SK-N-SH (cell line): ENCODE data around the gene PHAF1. TPM values are rescaled to one million over a fixed set of nuclear protein-coding genes. Genes with fewer than 3 reads are reported as not detected.

Source experiments
- CTCF ChIA-PET: fragments of 300-600, 350-600 bp; formaldehyde crosslinking; extraction: SDS; loops from one replicate; lab custom pipeline; 2021; lab: Yijun Ruan, JAX
- POLR2A ChIA-PET: fragments of 350-600 bp; sonication (Branson Sonifier 250); formaldehyde crosslinking; extraction: SDS; loops from one replicate; lab custom pipeline; 2020; ENCODE audit warnings: antibody characterized with exemption, inconsistent platforms; lab: Yijun Ruan, JAX
- DNase-seq: peaks from one replicate; pipeline ENCODE4 v3.0.0; 2012
- H2AFZ ChIP-seq: fragments of 200-600 bp; sonication (generic); 2 replicates; pipeline ENCODE4 v1.8.1; 2016; ENCODE audit warnings: antibody characterized with exemption, mild to moderate bottlenecking, low read depth
- H3F3A ChIP-seq: fragments of 200-600 bp; sonication (generic); replicated peaks from 2 replicates; pipeline ENCODE3; 2016; ENCODE audit warnings: antibody characterized with exemption, mild to moderate bottlenecking; ENCODE audit not compliant: insufficient read depth
- H3K27ac ChIP-seq, 2 experiments: fragments of 200-500 bp in 1 of 2; fragments of 200-600 bp in 1 of 2; sonication (Bioruptor generic) in 1 of 2; sonication (generic), shearing (Covaris generic) in 1 of 2; 2 replicates each; pipeline versions ENCODE4 v1.5.1 to v1.6.1; 2014 to 2016; ENCODE audit warnings: low read depth in 2 of 2, inconsistent platforms in 1 of 2, low read length in 1 of 2, mild to moderate bottlenecking in 1 of 2, mixed read lengths in 1 of 2
- H3K27me3 ChIP-seq: fragments of 200-600 bp; sonication (generic), shearing (Covaris generic); 2 replicates; pipeline ENCODE4 v1.6.1; 2016; ENCODE audit warnings: mixed run types; ENCODE audit not compliant: insufficient read depth
- H3K36me3 ChIP-seq, 2 experiments: fragments of 200-500 bp in 1 of 2; fragments of 200-600 bp in 1 of 2; sonication (Bioruptor generic) in 1 of 2; sonication (generic) in 1 of 2; replicated peaks in 1 of 2; 2 replicates each; pipeline versions ENCODE3 to v1.5.1; 2014 to 2016; ENCODE audit warnings: low read length in 1 of 2, mild to moderate bottlenecking in 1 of 2; ENCODE audit not compliant: insufficient read depth in 2 of 2, control insufficient read depth in 1 of 2
- H3K4me1 ChIP-seq, 2 experiments: fragments of 200-500 bp in 1 of 2; fragments of 200-600 bp in 1 of 2; sonication (Bioruptor generic) in 1 of 2; sonication (generic), shearing (Covaris generic) in 1 of 2; 2 replicates each; pipeline versions ENCODE4 v1.5.1 to v1.6.1; 2014 to 2016; ENCODE audit warnings: low read depth in 1 of 2, low read length in 1 of 2, mixed run types in 1 of 2; ENCODE audit not compliant: insufficient read depth in 2 of 2, control insufficient read depth in 1 of 2
- H3K4me2 ChIP-seq: fragments of 200-600 bp; sonication (generic), shearing (Covaris generic); 2 replicates; pipeline ENCODE4 v1.6.1; 2017; ENCODE audit warnings: mixed run types
- H3K4me3 ChIP-seq, 2 experiments: fragments of 200-500 bp in 1 of 2; fragments of 200-600 bp in 1 of 2; sonication (Bioruptor generic) in 1 of 2; sonication (generic), shearing (Covaris generic) in 1 of 2; 2 replicates each; pipeline versions ENCODE4 v1.5.1 to v1.8.1; 2014 to 2016; ENCODE audit warnings: low read depth in 2 of 2, inconsistent platforms in 1 of 2, low read length in 1 of 2, mild to moderate bottlenecking in 1 of 2, mixed read lengths in 1 of 2, moderate library complexity in 1 of 2
- H3K79me2 ChIP-seq: fragments of 200-600 bp; sonication (generic); 2 replicates; pipeline ENCODE4 v1.8.1; 2017; ENCODE audit warnings: mild to moderate bottlenecking; ENCODE audit not compliant: insufficient read depth
- H3K9ac ChIP-seq: fragments of 200-600 bp; sonication (generic); 2 replicates; pipeline ENCODE4 v1.6.1; 2017; ENCODE audit warnings: mixed run types
- H3K9me2 ChIP-seq: fragments of 200-600 bp; sonication (generic); 2 replicates; pipeline ENCODE4 v1.6.1; 2017; ENCODE audit warnings: mixed run types
- H3K9me3 ChIP-seq: fragments of 200-600 bp; sonication (generic); 2 replicates; pipeline ENCODE4 v1.6.1; 2017; ENCODE audit warnings: mixed run types, mild to moderate bottlenecking, moderate library complexity
- H4K20me1 ChIP-seq: fragments of 200-600 bp; sonication (generic); 2 replicates; pipeline ENCODE4 v1.6.1; 2017; ENCODE audit warnings: mild to moderate bottlenecking, mixed run types; ENCODE audit not compliant: insufficient read depth
- GATA2 ChIP-seq: sonication (generic); formaldehyde crosslinking; IDR thresholded peaks from 2 replicates; pipeline ENCODE4 v1.5.0; 2020; ENCODE audit warnings: mild to moderate bottlenecking, missing genetic modification reagents
- RAD21 ChIP-seq: IDR thresholded peaks from 2 replicates; pipeline ENCODE4 v1.6.1; 2012; ENCODE audit warnings: mild to moderate bottlenecking, low read length
- TEAD4 ChIP-seq: IDR thresholded peaks from 2 replicates; pipeline ENCODE4 v1.4.0; 2012; ENCODE audit warnings: mild to moderate bottlenecking, borderline replicate concordance; ENCODE audit not compliant: insufficient read depth
- YY1 ChIP-seq: IDR thresholded peaks from 2 replicates; pipeline ENCODE4 v1.4.0; 2012; ENCODE audit warnings: low read depth, mild to moderate bottlenecking
- WGBS: methylation state at CpG from one replicate; pipeline ENCODE4 v1.1.6; 2017; ENCODE audit warnings: low lambda C conversion rate; 5-methylcytosine and 5-hydroxymethylcytosine counted together
- polyA plus RNA-seq, 3 experiments: library from polyadenylated mRNA; depleted of rRNA; stranded (reverse); fragments of >200 nt; gene quantifications; 2 replicates each; pipeline ENCODE4 v1.2.3, GENCODE V29; 2012
- TF ChIP-seq, protein P1 (sequence below): fragments of 200-600 bp; sonication (generic); IDR thresholded peaks from 2 replicates; pipeline ENCODE4 v1.6.1; 2017; ENCODE audit warnings: antibody characterized with exemption, mild to moderate bottlenecking, moderate library complexity

PHAF1 gene
- polyA plus RNA-seq, 1 of the 3 experiments (the other 2 are of a cell fraction), result 17.3 TPM

DNA sequence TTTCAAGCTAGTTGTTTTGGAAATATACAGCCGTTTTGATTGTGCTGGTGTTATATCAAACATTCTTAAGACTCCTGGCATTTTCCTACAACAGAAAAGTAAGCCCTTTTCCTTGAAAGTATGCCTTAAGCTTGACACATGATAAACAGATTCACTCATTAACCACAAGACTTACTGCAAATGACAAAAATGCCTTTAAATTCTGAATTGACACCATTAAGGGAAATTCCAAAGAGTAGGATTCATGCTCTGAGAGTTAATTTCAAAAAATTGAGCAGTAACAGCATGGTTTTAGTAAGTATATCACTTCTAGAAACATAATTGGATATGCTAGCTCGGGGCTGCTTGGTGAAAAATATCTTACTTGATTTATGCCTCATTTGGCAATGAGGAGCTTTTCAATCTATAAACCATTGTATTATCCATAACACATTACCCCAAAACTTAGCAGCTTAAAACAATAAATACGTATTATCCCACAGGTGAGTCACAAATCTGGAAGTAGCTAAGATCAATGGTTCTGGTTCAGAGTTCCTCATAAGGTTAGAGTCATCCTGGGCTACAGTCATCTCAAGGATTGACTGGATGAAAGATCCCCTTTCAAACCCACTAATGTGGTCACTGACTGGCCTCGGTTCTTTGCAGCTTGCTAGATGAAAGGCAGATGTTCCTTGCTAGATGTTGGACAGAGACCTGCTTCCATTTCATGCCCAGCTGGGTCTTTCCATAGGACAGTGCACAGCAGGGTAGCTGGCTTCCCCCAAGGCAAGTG is 8.2 kb upstream of the PHAF1 start:
- no peaks in the 10 kb centered on the region for H3K9me3 ChIP-seq
- ChIA-PET POLR2A (interaction anchor here (0.6 kb wide), 1 partner anchor 87 kb away, joined by 6 read pairs; no protein-coding TSS in a partner anchor), CTCF (interaction anchor here (0.6 to 5.3 kb wide), 30 partner anchors 11 to 209 kb away, joined by 3 to 87 read pairs (median 5); partner anchors contain the start of genes B3GNT9, CBFB and CES3)
- H4K20me1 ChIP-seq, result 0 out of 2 replicates have a peak, but pooled peaks cover 3% of the 10 kb centered on the region
- H3K79me2 ChIP-seq, result peaks cover 27% of the 10 kb centered on the region
- no peaks in the 10 kb centered on the region for H3K27me3 ChIP-seq
- WGBS, result 77% methylated on average over 3 of the region's 4 CpGs
- H3K9me2 ChIP-seq, result no peaks in the 10 kb centered on the region
- peak overlapping the region in 1 of 2 experiments; percentile 15; a peak in 2 of 4 replicates for H3K27ac ChIP-seq
- no peak overlapping the region for H3K9ac ChIP-seq
- H3K4me2 ChIP-seq, result no peak overlapping the region
- TF ChIP-seq, protein P1, sequence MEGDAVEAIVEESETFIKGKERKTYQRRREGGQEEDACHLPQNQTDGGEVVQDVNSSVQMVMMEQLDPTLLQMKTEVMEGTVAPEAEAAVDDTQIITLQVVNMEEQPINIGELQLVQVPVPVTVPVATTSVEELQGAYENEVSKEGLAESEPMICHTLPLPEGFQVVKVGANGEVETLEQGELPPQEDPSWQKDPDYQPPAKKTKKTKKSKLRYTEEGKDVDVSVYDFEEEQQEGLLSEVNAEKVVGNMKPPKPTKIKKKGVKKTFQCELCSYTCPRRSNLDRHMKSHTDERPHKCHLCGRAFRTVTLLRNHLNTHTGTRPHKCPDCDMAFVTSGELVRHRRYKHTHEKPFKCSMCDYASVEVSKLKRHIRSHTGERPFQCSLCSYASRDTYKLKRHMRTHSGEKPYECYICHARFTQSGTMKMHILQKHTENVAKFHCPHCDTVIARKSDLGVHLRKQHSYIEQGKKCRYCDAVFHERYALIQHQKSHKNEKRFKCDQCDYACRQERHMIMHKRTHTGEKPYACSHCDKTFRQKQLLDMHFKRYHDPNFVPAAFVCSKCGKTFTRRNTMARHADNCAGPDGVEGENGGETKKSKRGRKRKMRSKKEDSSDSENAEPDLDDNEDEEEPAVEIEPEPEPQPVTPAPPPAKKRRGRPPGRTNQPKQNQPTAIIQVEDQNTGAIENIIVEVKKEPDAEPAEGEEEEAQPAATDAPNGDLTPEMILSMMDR, result peak; percentile 1; the same call in 1 of the 2 replicates
- no peak for TF ChIP-seq YY1
- H3K4me3 ChIP-seq, result no peak overlapping the region
- no peak for DNase-seq
- H3F3A ChIP-seq, result peaks cover 48% of the 10 kb centered on the region
- peaks cover 0 to 6% of the 10 kb centered on the region in 2 experiments; a peak in 1 of 4 replicates for H3K4me1 ChIP-seq
- peaks cover 15 to 36% of the 10 kb centered on the region in 2 experiments for H3K36me3 ChIP-seq
- no peak overlapping the region for H2AFZ ChIP-seq

DNA sequence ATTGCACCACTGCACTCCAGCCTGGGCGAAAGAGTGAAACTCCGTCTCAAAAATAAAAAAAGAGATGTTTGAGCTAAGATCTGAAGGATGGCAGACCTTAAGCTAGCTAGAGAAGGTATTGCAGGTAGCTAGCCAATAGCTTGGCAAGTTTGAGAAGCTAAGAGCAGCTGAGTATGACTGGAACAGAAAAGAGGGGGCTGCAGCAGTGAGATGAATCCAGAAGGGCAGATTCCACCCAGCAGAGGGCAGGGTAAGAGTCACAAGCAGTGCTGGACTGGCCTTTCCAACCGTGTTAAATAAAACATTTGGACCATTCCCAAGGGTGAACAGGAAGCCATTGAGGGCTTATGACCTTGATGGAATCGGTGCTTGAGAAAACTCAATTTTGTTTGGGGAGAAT is 5.7 kb upstream of the PHAF1 start:
- H3K79me2 ChIP-seq, result 0 out of 2 replicates have a peak, but pooled peaks cover 5% of the 10 kb centered on the region
- POLR2A ChIA-PET, result interaction anchor here (0.6 kb wide), 1 partner anchor 76 kb away, joined by 5 read pairs; no protein-coding TSS in a partner anchor
- peak; percentile 37 for DNase-seq
- peaks cover 0 to 8% of the 10 kb centered on the region in 2 experiments; a peak in 1 of 4 replicates for H3K4me1 ChIP-seq
- no peaks in the 10 kb centered on the region for H3K9me2 ChIP-seq
- peaks cover 9 to 24% of the 10 kb centered on the region in 2 experiments for H3K36me3 ChIP-seq
- H3K9me3 ChIP-seq, result no peaks in the 10 kb centered on the region
- no peak overlapping the region for H3K4me2 ChIP-seq
- H2AFZ ChIP-seq, result no peak overlapping the region
- 0 out of 2 replicates have a peak, but pooled peaks cover 3% of the 10 kb centered on the region for H4K20me1 ChIP-seq
- CTCF ChIA-PET, result interaction anchor here (0.6 to 2.9 kb wide), 7 partner anchors 26 to 150 kb away, joined by 3 to 19 read pairs (median 4); no protein-coding TSS in a partner anchor
- peaks cover 53% of the 10 kb centered on the region for H3F3A ChIP-seq
- no peak overlapping the region for H3K27ac ChIP-seq
- no peak overlapping the region for H3K4me3 ChIP-seq
- WGBS, result 64% methylated on average over 4 of the region's 4 CpGs
- H3K9ac ChIP-seq, result no peak overlapping the region
- TF ChIP-seq, protein P1, result peak; percentile 60
- 0 out of 2 replicates have a peak, but pooled peaks have one; percentile 23 for TF ChIP-seq TEAD4
- peak; percentile 11; the same call in 1 of the 2 replicates for TF ChIP-seq RAD21
- TF ChIP-seq GATA2 (CRISPR knock-in tag), result no peak
- TF ChIP-seq YY1, result no peak
- no peaks in the 10 kb centered on the region for H3K27me3 ChIP-seq
